ENCODE results near the gene ANO10. TPM values are rescaled to one million over a fixed set of nuclear protein-coding genes. Genes with fewer than 3 reads are reported as not detected.
"Not testable (repeated sequence)": the region's sequence is repeated elsewhere in the genome, so short reads cannot be mapped to it uniquely, and the experiment has no call there.

ANO10 gene
- total and polyA plus RNA-seq, 7 donors = 9.0 to 30.5 (median 16.8) TPM

GRCh38 chr3:43490640-43491185, 131.1 kb downstream of the ANO10 start:
- WGBS, 2 donors = 94 to 95% methylated on average over 7 of the region's 7 CpGs
- intact Hi-C loops (cut with DNase I) = no loop called here
- no peak for DNase-seq
- H3K9me3 ChIP-seq = no peaks in the 10 kb centered on the region
- H3K4me1 ChIP-seq = no peaks in the 10 kb centered on the region
- no peaks in the 10 kb centered on the region for H3K27me3 ChIP-seq
- no peaks in the 10 kb centered on the region for H3K36me3 ChIP-seq
- H3K27ac ChIP-seq = no peak overlapping the region
- no peak overlapping the region for H3K4me3 ChIP-seq
- no peak for TF ChIP-seq CTCF (IDR thresholded peaks at IDR 0.05)
- TF ChIP-seq EP300 (IDR thresholded peaks at IDR 0.05) = no peak
- no peak for TF ChIP-seq POLR2AphosphoS5 (IDR thresholded peaks at IDR 0.05)
- no peak for TF ChIP-seq POLR2A (IDR thresholded peaks at IDR 0.05)

GRCh38 chr3:43489930-43490329, 131.9 kb downstream of the ANO10 start:
- no peak overlapping the region for H3K27ac ChIP-seq
- no peaks in the 10 kb centered on the region for H3K4me1 ChIP-seq
- no peak for DNase-seq
- no peaks in the 10 kb centered on the region for H3K9me3 ChIP-seq
- no peaks in the 10 kb centered on the region for H3K36me3 ChIP-seq
- TF ChIP-seq CTCF (IDR thresholded peaks at IDR 0.05) (no peak), EP300 (IDR thresholded peaks at IDR 0.05) (no peak), POLR2A (IDR thresholded peaks at IDR 0.05) (no peak), POLR2AphosphoS5 (IDR thresholded peaks at IDR 0.05) (no peak)
- intact Hi-C loops (cut with DNase I) = no loop called here
- 80 to 87% methylated on average over 5 of the region's 5 CpGs for WGBS, 2 donors
- H3K27me3 ChIP-seq = no peaks in the 10 kb centered on the region
- no peak overlapping the region for H3K4me3 ChIP-seq

GRCh38 chr3:43485931-43486330, 135.9 kb downstream of the ANO10 start:
- no peaks in the 10 kb centered on the region for H3K27me3 ChIP-seq
- no peaks in the 10 kb centered on the region for H3K9me3 ChIP-seq
- H3K27ac ChIP-seq = no peak overlapping the region
- intact Hi-C loops (cut with DNase I) = no loop called here
- no peak for DNase-seq
- no peak overlapping the region for H3K4me3 ChIP-seq
- no peaks in the 10 kb centered on the region for H3K4me1 ChIP-seq
- no peaks in the 10 kb centered on the region for H3K36me3 ChIP-seq
- no peak for TF ChIP-seq CTCF (IDR thresholded peaks at IDR 0.05)
- TF ChIP-seq EP300 (IDR thresholded peaks at IDR 0.05) = no peak
- no peak for TF ChIP-seq POLR2AphosphoS5 (IDR thresholded peaks at IDR 0.05)
- TF ChIP-seq POLR2A (IDR thresholded peaks at IDR 0.05) = no peak
- WGBS, 2 donors = 85 to 90% methylated on average over 1 of the region's 1 CpG

GRCh38 chr3:43484926-43485488, 136.8 kb downstream of the ANO10 start:
- H3K9me3 ChIP-seq = no peaks in the 10 kb centered on the region
- no peaks in the 10 kb centered on the region for H3K27me3 ChIP-seq
- DNase-seq = no peak
- WGBS, 2 donors = 96 to 98% methylated on average over 29 of the region's 29 CpGs
- intact Hi-C loops (cut with DNase I) = no loop called here
- TF ChIP-seq CTCF (IDR thresholded peaks at IDR 0.05) (no peak), POLR2AphosphoS5 (IDR thresholded peaks at IDR 0.05) (no peak)
- H3K4me1 ChIP-seq = no peaks in the 10 kb centered on the region
- no peak overlapping the region for H3K4me3 ChIP-seq
- H3K36me3 ChIP-seq = no peaks in the 10 kb centered on the region
- H3K27ac ChIP-seq = no peak overlapping the region

GRCh38 chr3:43481375-43481774, 140.4 kb downstream of the ANO10 start:
- Histone ChIP-seq H3K4me3 (no peak overlapping the region), H3K4me1 (no peaks in the 10 kb centered on the region), H3K9me3 (no peaks in the 10 kb centered on the region), H3K27ac (no peak overlapping the region), H3K36me3 (no peaks in the 10 kb centered on the region), H3K27me3 (no peaks in the 10 kb centered on the region)
- DNase-seq = no peak
- intact Hi-C loops (cut with DNase I) = no loop called here
- TF ChIP-seq POLR2AphosphoS5 (IDR thresholded peaks at IDR 0.05) (no peak), CTCF (IDR thresholded peaks at IDR 0.05) (no peak), EP300 (IDR thresholded peaks at IDR 0.05) (no peak), POLR2A (IDR thresholded peaks at IDR 0.05) (no peak)

- DNase-seq; H3K4me3 ChIP-seq; H3K4me1 ChIP-seq; H3K27me3 ChIP-seq; H3K9me3 ChIP-seq; intact Hi-C loops (cut with DNase I); H3K36me3 ChIP-seq: not testable (repeated sequence)
- H3K27ac ChIP-seq = peak overlapping the region in 1 of 4 donors; percentile 16
- WGBS, 2 donors = 79 to 83% methylated on average over 2 of the region's 2 CpGs
Measured at GRCh38 chr3:43478839-43479238, 143.0 kb downstream of the ANO10 start.
